H1 (cell line): ENCODE data around the gene JAG1. TPM values are rescaled to one million over a fixed set of nuclear protein-coding genes. Genes with fewer than 3 reads are reported as not detected.

ENCODE experiments used
- CTCF ChIA-PET: fragments of 300-600 bp; sonication (Branson Sonifier 250); formaldehyde crosslinking; loops from one replicate; lab custom pipeline; 2021; ENCODE audit not compliant: partially characterized antibody; lab: Charles Lee
- POLR2A ChIA-PET: fragments of 300-600 bp; sonication (Branson Sonifier 250); formaldehyde crosslinking; loops from one replicate; lab custom pipeline; 2021; ENCODE audit warnings: inconsistent platforms; ENCODE audit not compliant: partially characterized antibody; lab: Charles Lee
- DNase-seq, 2 experiments: peaks; one replicate each; pipeline versions ENCODE4 v3.0.0 to v3.0.0-alpha.2; 2010 to 2022; ENCODE audit warnings: low spot score in 2 of 2, low read depth in 1 of 2, mixed read lengths in 1 of 2
- FAIRE-seq: peaks from 2 replicates; lab custom pipeline; 2011; peaks lifted over from hg19 to GRCh38; lab: Jason Lieb, UNC
- H2AFZ ChIP-seq: 2 replicates; pipeline ENCODE4 v1.8.1; 2012; ENCODE audit warnings: low read length, inconsistent platforms
- H2AK5ac ChIP-seq: 2 replicates; pipeline ENCODE4 v1.6.1; 2013; ENCODE audit warnings: low read depth, low read length
- H2BK120ac ChIP-seq: replicated peaks from 2 replicates; pipeline ENCODE3; 2013; ENCODE audit warnings: low read depth, low read length, inconsistent platforms
- H2BK12ac ChIP-seq: 2 replicates; pipeline ENCODE4 v1.6.1; 2013; ENCODE audit warnings: low read depth, low read length
- H2BK15ac ChIP-seq: 2 replicates; pipeline ENCODE4 v1.6.1; 2013; ENCODE audit warnings: low read length
- H2BK20ac ChIP-seq: 2 replicates; pipeline ENCODE4 v1.6.1; 2013; ENCODE audit warnings: low read length
- H2BK5ac ChIP-seq: 2 replicates; pipeline ENCODE4 v1.6.1; 2013; ENCODE audit warnings: low read depth, low read length
- H3K14ac ChIP-seq: 2 replicates; pipeline ENCODE4 v1.6.1; 2013; ENCODE audit warnings: inconsistent platforms; ENCODE audit not compliant: insufficient read length
- H3K18ac ChIP-seq: 2 replicates; pipeline ENCODE4 v1.6.1; 2013; ENCODE audit warnings: low read length; ENCODE audit errors: extremely low read depth
- H3K23ac ChIP-seq: 2 replicates; pipeline ENCODE4 v1.6.1; 2013; ENCODE audit warnings: inconsistent platforms; ENCODE audit not compliant: insufficient read length
- H3K23me2 ChIP-seq: 2 replicates; pipeline ENCODE4 v1.6.1; 2013; ENCODE audit warnings: low read depth, low read length
- H3K27ac ChIP-seq: 2 replicates; pipeline ENCODE4 v1.6.1; 2011; ENCODE audit warnings: low read depth, low read length, inconsistent platforms
- H3K27me3 ChIP-seq, 4 experiments: replicated peaks in 1 of 4; 1 replicate in 1 of 4; 2 replicates in 3 of 4; pipeline versions ENCODE4 v1.6.1 to v1.8.1; 2011 to 2013; ENCODE audit warnings: low read length in 3 of 4, mild to moderate bottlenecking in 3 of 4, inconsistent platforms in 2 of 4, mixed read lengths in 2 of 4, moderate library complexity in 1 of 4; ENCODE audit not compliant: control insufficient read depth in 3 of 4, insufficient read depth in 3 of 4; ENCODE audit errors: extremely low read depth in 1 of 4
- H3K36me3 ChIP-seq, 4 experiments: 2 replicates each; pipeline versions ENCODE4 v1.6.1 to v1.8.1; 2011 to 2013; ENCODE audit warnings: mild to moderate bottlenecking in 4 of 4, low read length in 3 of 4, moderate library complexity in 2 of 4, control low read depth in 1 of 4, inconsistent platforms in 1 of 4; ENCODE audit not compliant: insufficient read depth in 4 of 4, control insufficient read depth in 2 of 4
- H3K4ac ChIP-seq: replicated peaks from 2 replicates; pipeline ENCODE3; 2013; ENCODE audit warnings: low read length, low read depth, mixed read lengths, inconsistent platforms; ENCODE audit not compliant: insufficient read length
- H3K4me1 ChIP-seq, 4 experiments: replicated peaks in 1 of 4; 1 replicate in 1 of 4; 2 replicates in 3 of 4; pipeline versions ENCODE4 v1.6.1 to v1.8.1; 2011 to 2013; ENCODE audit warnings: low read length in 3 of 4, inconsistent platforms in 2 of 4, mixed read lengths in 1 of 4; ENCODE audit not compliant: insufficient read depth in 4 of 4, control insufficient read depth in 3 of 4
- H3K4me2 ChIP-seq, 2 experiments: 2 replicates each; pipeline versions ENCODE4 v1.6.1 to v1.8.1; 2011 to 2013; ENCODE audit warnings: low read depth in 2 of 2, low read length in 2 of 2, control low read depth in 1 of 2, inconsistent platforms in 1 of 2, mild to moderate bottlenecking in 1 of 2; ENCODE audit not compliant: insufficient read depth in 1 of 2
- H3K4me3 ChIP-seq, 4 experiments: fragments of 200-600, 300-600 bp in 1 of 4; sonication (generic), shearing (Covaris generic), sonication (Bioruptor Twin) in 1 of 4; 2 replicates each; pipeline versions ENCODE4 v1.5.1 to v1.8.1; 2011 to 2016; ENCODE audit warnings: low read length in 4 of 4, low read depth in 3 of 4, control low read depth in 2 of 4, inconsistent platforms in 2 of 4, mild to moderate bottlenecking in 2 of 4, mixed read lengths in 1 of 4, moderate library complexity in 1 of 4; ENCODE audit not compliant: insufficient read depth in 2 of 4; ENCODE audit errors: extremely low read depth in 1 of 4
- H3K56ac ChIP-seq: replicated peaks from 2 replicates; pipeline ENCODE3; 2013; ENCODE audit warnings: low read depth, mild to moderate bottlenecking, mixed read lengths, low read length, inconsistent platforms; ENCODE audit not compliant: insufficient read length
- H3K79me1 ChIP-seq: 2 replicates; pipeline ENCODE4 v1.6.1; 2013; ENCODE audit warnings: low read depth, low read length, control low read depth
- H3K79me2 ChIP-seq, 2 experiments: 2 replicates each; pipeline versions ENCODE4 v1.6.1 to v1.8.1; 2012 to 2013; ENCODE audit warnings: low read length in 2 of 2, mild to moderate bottlenecking in 2 of 2, inconsistent platforms in 1 of 2; ENCODE audit not compliant: insufficient read depth in 2 of 2, control insufficient read depth in 1 of 2
- H3K9ac ChIP-seq, 4 experiments: replicated peaks in 1 of 4; 1 replicate in 1 of 4; 2 replicates in 3 of 4; pipeline versions ENCODE4 v1.6.1 to v1.8.1; 2011 to 2013; ENCODE audit warnings: low read depth in 3 of 4, low read length in 3 of 4, control low read depth in 2 of 4, mild to moderate bottlenecking in 2 of 4, moderate library complexity in 2 of 4, inconsistent platforms in 1 of 4; ENCODE audit errors: extremely low read depth in 1 of 4
- H3K9me3 ChIP-seq, 2 experiments: 2 replicates each; pipeline versions ENCODE4 v1.6.1 to v1.8.1; 2012 to 2013; ENCODE audit warnings: mild to moderate bottlenecking in 2 of 2, moderate library complexity in 2 of 2, control low read depth in 1 of 2, inconsistent platforms in 1 of 2, low read depth in 1 of 2, low read length in 1 of 2, mixed read lengths in 1 of 2; ENCODE audit not compliant: insufficient read depth in 2 of 2
- H4K20me1 ChIP-seq, 2 experiments: replicated peaks in 1 of 2; 2 replicates each; pipeline versions ENCODE3 to v1.8.1; 2011 to 2013; ENCODE audit warnings: inconsistent platforms in 2 of 2, low read length in 2 of 2, mild to moderate bottlenecking in 1 of 2; ENCODE audit not compliant: insufficient read depth in 2 of 2, control insufficient read depth in 1 of 2
- H4K5ac ChIP-seq: 2 replicates; pipeline ENCODE4 v1.6.1; 2013; ENCODE audit warnings: low read length, low read depth, mixed read lengths, inconsistent platforms; ENCODE audit not compliant: insufficient read length
- H4K8ac ChIP-seq: 2 replicates; pipeline ENCODE4 v1.8.0; 2013; ENCODE audit warnings: mild to moderate bottlenecking, moderate library complexity, low read length, inconsistent platforms; ENCODE audit not compliant: insufficient read depth; ENCODE audit errors: extremely low read depth
- H4K91ac ChIP-seq: replicated peaks from 2 replicates; pipeline ENCODE3; 2013; ENCODE audit warnings: low read length, mixed read lengths, inconsistent platforms; ENCODE audit not compliant: insufficient read length
- CBX8 ChIP-seq: fragments of 300-800, 300-1000 bp; sonication (generic); IDR thresholded peaks from 2 replicates; pipeline ENCODE4 v1.7.1; 2016; ENCODE audit warnings: low read depth, low read length, borderline replicate concordance
- CEBPB ChIP-seq: IDR thresholded peaks from 2 replicates; pipeline ENCODE4 v1.6.1; 2012; ENCODE audit warnings: low read depth, low read length
- CREB1 ChIP-seq: IDR thresholded peaks from 2 replicates; pipeline ENCODE4 v1.6.1; 2012; ENCODE audit warnings: inconsistent platforms
- HDAC6 ChIP-seq: IDR thresholded peaks from one replicate; pipeline ENCODE4 v1.7.1; 2012; ENCODE audit warnings: low read depth, mild to moderate bottlenecking, inconsistent platforms, low read length, moderate library complexity
- KDM4A ChIP-seq: IDR thresholded peaks from one replicate; pipeline ENCODE4 v1.7.1; 2012; ENCODE audit warnings: low read depth, mild to moderate bottlenecking, moderate library complexity, low read length, inconsistent platforms; ENCODE audit not compliant: severe bottlenecking
- PHF8 ChIP-seq: fragments of 200-600 bp; sonication (generic); conservative IDR thresholded peaks from 2 replicates; pipeline ENCODE4 v1.7.1; 2012; ENCODE audit warnings: low read depth, mild to moderate bottlenecking, inconsistent platforms, low read length, moderate library complexity
- POLR2A ChIP-seq, 2 experiments: IDR thresholded peaks; 1 replicate in 1 of 2; 2 replicates in 1 of 2; pipeline ENCODE4 v1.6.1; 2011; ENCODE audit warnings: low read depth in 2 of 2, low read length in 2 of 2, mild to moderate bottlenecking in 2 of 2; ENCODE audit errors: control extremely low read depth in 1 of 2
- RBBP5 ChIP-seq: IDR thresholded peaks from 2 replicates; pipeline ENCODE4 v1.7.1; 2012; ENCODE audit warnings: low read depth, mild to moderate bottlenecking, inconsistent platforms, low read length, moderate library complexity, borderline replicate concordance
- RXRA ChIP-seq: IDR thresholded peaks from 2 replicates; pipeline ENCODE4 v1.6.1; 2011; ENCODE audit warnings: low read depth, mild to moderate bottlenecking, low read length, moderate library complexity; ENCODE audit not compliant: insufficient read depth
- SIRT6 ChIP-seq: IDR thresholded peaks from one replicate; pipeline ENCODE4 v1.7.1; 2012; ENCODE audit warnings: low read length, inconsistent platforms
- TCF12 ChIP-seq: IDR thresholded peaks from 2 replicates; pipeline ENCODE4 v1.6.1; 2011; ENCODE audit warnings: low read depth, mild to moderate bottlenecking, low read length
- WGBS, 2 experiments: shearing (Covaris generic) in 1 of 2; methylation state at CpG; one replicate each; pipeline versions ENCODE4 v1.1.6 to v1.1.7; 2013 to 2015; ENCODE audit warnings: low lambda C conversion rate in 2 of 2, mixed read lengths in 2 of 2, inconsistent platforms in 1 of 2, low coverage in 1 of 2, missing lambda C conversion rate in 1 of 2; ENCODE audit not compliant: insufficient replicate concordance in 2 of 2, insufficient coverage in 1 of 2, insufficient read length in 1 of 2; ENCODE audit errors: extremely low coverage in 1 of 2, missing lambda C conversion rate in 1 of 2; 5-methylcytosine and 5-hydroxymethylcytosine counted together
- polyA plus RNA-seq, 7 experiments: library from polyadenylated mRNA; depleted of rRNA in 3 of 7; stranded (reverse) in 5 of 7; unstranded in 2 of 7; fragments of >200 nt in 5 of 7; fragments of 200-250 nt in 2 of 7; gene quantifications; 1 replicate in 5 of 7; 2 replicates in 1 of 7; 4 replicates in 1 of 7; pipeline versions ENCODE4 v1.2.1 to v1.2.3, GENCODE V29; 2011 to 2013; ENCODE audit warnings: missing spikeins in 2 of 7, mixed read lengths in 2 of 7
- total RNA-seq: library from RNA; stranded (reverse); fragmentation: NEBNext Ultra II Directional; extraction: Animal tissue kit (Norgen Biotek cat#: 25700); gene quantifications from 2 replicates; pipeline ENCODE4 v1.2.1, GENCODE V29; 2021
- TF ChIP-seq, protein P1 (sequence below): IDR thresholded peaks from 2 replicates; pipeline ENCODE4 v1.6.1; 2011; ENCODE audit warnings: low read length, improper control_type of control experiment

The JAG1 gene
- total and polyA plus RNA-seq, 2 of the 8 experiments (the other 6 are each of a cell fraction or from before 2014, with no cell fraction given), result 13.5 to 27.3 TPM

DNA sequence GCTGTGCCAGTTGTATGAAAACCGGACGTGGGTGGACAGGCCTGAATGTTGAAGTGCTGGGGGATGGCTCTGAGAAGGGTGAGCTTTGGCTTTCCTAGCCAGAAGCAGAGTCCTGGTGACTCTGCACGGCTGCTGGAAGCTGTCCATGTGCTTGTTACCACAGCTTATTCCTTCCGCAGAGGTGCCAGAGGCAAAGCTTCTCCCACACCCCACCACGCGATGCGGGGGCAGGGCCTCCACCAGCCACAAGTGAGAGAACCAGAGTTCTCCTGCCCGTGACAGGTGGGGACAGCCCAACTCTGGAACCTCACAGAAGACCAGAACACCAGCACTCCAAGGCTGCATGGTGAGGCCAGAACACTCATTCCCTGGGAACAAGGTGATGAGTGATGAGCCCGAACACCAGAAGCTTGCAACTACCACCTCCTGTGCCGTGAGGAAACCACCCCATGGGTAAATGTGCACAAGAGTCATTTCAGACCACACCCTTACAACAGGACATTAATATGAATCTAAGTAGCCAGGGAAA, 36.7 kb downstream of the JAG1 start:
- H3K4ac ChIP-seq, result peak overlapping the region; percentile 37
- ChIA-PET CTCF (interaction anchor here (0.6 to 8.4 kb wide), 10 partner anchors 9 to 375 kb away, joined by 3 to 55 read pairs (median 3); no protein-coding TSS in a partner anchor), POLR2A (interaction anchor here (0.7 to 1.6 kb wide), 8 partner anchors 9 to 1059 kb away, joined by 3 to 5 read pairs (median 3); no protein-coding TSS in a partner anchor)
- 0 out of 7 replicates have a peak overlapping the region, but pooled peaks of 1 of the 4 experiments have one; percentile 15 for H3K9ac ChIP-seq
- peak overlapping the region; percentile 12 for H2BK120ac ChIP-seq
- H3K79me2 ChIP-seq, result no peaks in the 10 kb centered on the region
- H3K4me3 ChIP-seq, result peak overlapping the region in 3 of 4 experiments; percentile 13 to 24 (median 15); a peak in 4 of 8 replicates
- DNase-seq (no peak), FAIRE-seq (no peak)
- no peak overlapping the region for H3K23ac ChIP-seq
- H4K91ac ChIP-seq, result peak overlapping the region; percentile 35
- no peak overlapping the region for H4K8ac ChIP-seq
- H3K23me2 ChIP-seq, result no peaks in the 10 kb centered on the region; the same call in 1 of the 2 replicates
- 83% methylated on average over 10 of the region's 10 CpGs; no CpG with 5 or more reads in 1 of the 2 experiments for WGBS, 2 experiments
- peak overlapping the region; percentile 92 for H3K18ac ChIP-seq
- peaks cover 3% of the 10 kb centered on the region for H3K79me1 ChIP-seq
- H3K36me3 ChIP-seq, result peaks cover 9 to 39% (median 30%) of the 10 kb centered on the region in 4 experiments
- H3K14ac ChIP-seq, result no peak overlapping the region
- peak overlapping the region; percentile 75 for H2BK20ac ChIP-seq
- H4K20me1 ChIP-seq, result peaks cover 1 to 7% of the 10 kb centered on the region in 2 experiments
- no peaks in the 10 kb centered on the region; a peak in 1 of 7 replicates for H3K27me3 ChIP-seq
- no peak overlapping the region for H2AFZ ChIP-seq
- H2BK15ac ChIP-seq, result peak overlapping the region; percentile 32; the same call in 1 of the 2 replicates
- peak overlapping the region; percentile 98 for H2AK5ac ChIP-seq
- peak overlapping the region; percentile 18 for H4K5ac ChIP-seq
- H3K4me2 ChIP-seq, result peak overlapping the region; percentile 48 to 74; a peak in 3 of 4 replicates
- H2BK12ac ChIP-seq, result peak overlapping the region; percentile 95
- peaks cover 10 to 30% (median 21%) of the 10 kb centered on the region in 4 experiments for H3K4me1 ChIP-seq
- peak overlapping the region; percentile 79 for H2BK5ac ChIP-seq
- H3K9me3 ChIP-seq, result no peaks in the 10 kb centered on the region
- peak overlapping the region; percentile 50; the same call in 1 of the 2 replicates for H3K27ac ChIP-seq
- no peak overlapping the region for H3K56ac ChIP-seq
- TF ChIP-seq TCF12, result no peak
- TF ChIP-seq, protein P1, sequence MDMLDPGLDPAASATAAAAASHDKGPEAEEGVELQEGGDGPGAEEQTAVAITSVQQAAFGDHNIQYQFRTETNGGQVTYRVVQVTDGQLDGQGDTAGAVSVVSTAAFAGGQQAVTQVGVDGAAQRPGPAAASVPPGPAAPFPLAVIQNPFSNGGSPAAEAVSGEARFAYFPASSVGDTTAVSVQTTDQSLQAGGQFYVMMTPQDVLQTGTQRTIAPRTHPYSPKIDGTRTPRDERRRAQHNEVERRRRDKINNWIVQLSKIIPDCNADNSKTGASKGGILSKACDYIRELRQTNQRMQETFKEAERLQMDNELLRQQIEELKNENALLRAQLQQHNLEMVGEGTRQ, result no peak
- no peak for TF ChIP-seq SIRT6
- TF ChIP-seq RXRA, result no peak
- no peak for TF ChIP-seq PHF8
- no peak for TF ChIP-seq HDAC6
- TF ChIP-seq POLR2A (IDR thresholded peaks at IDR 0.05; ENCODE audit: control extremely low read depth in 1 of 2, low read depth in 2 of 2, low read length in 2 of 2), result no peak
- TF ChIP-seq RBBP5, result no peak
- TF ChIP-seq CBX8, result no peak
- no peak for TF ChIP-seq KDM4A
- TF ChIP-seq CEBPB, result no peak
- TF ChIP-seq CREB1, result no peak
